Activated naive CD8-positive, alpha-beta T cell (primary cell): ENCODE results near the gene ALOX12B.
"Not testable (repeated sequence)": the region's sequence is repeated elsewhere in the genome, so short reads cannot be mapped to it uniquely, and the experiment has no call there.

ENCODE experiments used
- H3K27ac Mint-ChIP-seq: one replicate; pipeline ENCODE4 v1.8.0; 2021; ENCODE audit warnings: mixed read lengths
- H3K27me3 Mint-ChIP-seq: one replicate; pipeline ENCODE4 v1.8.0; 2021; ENCODE audit warnings: mixed read lengths
- H3K36me3 Mint-ChIP-seq: one replicate; pipeline ENCODE4 v1.8.0; 2021; ENCODE audit warnings: mixed read lengths
- H3K4me1 Mint-ChIP-seq: one replicate; pipeline ENCODE4 v1.8.0; 2021; ENCODE audit warnings: low read depth, mixed read lengths
- H3K4me3 Mint-ChIP-seq: one replicate; pipeline ENCODE4 v1.8.0; 2021; ENCODE audit warnings: mild to moderate bottlenecking, mixed read lengths
- H3K9me3 Mint-ChIP-seq: one replicate; pipeline ENCODE4 v1.8.0; 2021; ENCODE audit warnings: low read depth, mixed read lengths

ALOX12B gene

DNA sequence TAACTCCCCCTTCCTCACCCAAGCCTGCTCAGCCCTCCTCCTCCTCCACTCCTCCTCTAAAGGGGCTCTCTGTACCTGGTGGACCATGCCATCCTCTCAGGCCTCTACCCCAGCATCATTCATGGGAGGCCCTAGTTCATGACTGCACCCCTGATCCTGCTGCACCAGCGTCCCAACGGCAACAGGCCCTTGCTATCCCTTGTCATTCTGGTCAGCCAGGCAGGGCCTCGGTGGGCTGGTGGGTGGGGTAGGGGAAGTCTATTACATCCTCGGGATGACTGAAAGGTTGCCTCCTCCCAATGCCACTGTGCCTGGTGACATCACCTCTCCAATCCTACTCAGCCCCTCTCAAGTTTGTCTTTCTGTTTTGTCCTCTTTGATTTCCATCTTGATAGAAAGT is 19.7 kb downstream of the ALOX12B start:
- Mint-ChIP-seq H3K4me1 (peaks cover 5% of the 10 kb centered on the region), H3K9me3 (no peaks in the 10 kb centered on the region), H3K36me3 (no peaks in the 10 kb centered on the region), H3K4me3 (no peak overlapping the region), H3K27me3 (peaks cover 16% of the 10 kb centered on the region), H3K27ac (no peak overlapping the region)

DNA sequence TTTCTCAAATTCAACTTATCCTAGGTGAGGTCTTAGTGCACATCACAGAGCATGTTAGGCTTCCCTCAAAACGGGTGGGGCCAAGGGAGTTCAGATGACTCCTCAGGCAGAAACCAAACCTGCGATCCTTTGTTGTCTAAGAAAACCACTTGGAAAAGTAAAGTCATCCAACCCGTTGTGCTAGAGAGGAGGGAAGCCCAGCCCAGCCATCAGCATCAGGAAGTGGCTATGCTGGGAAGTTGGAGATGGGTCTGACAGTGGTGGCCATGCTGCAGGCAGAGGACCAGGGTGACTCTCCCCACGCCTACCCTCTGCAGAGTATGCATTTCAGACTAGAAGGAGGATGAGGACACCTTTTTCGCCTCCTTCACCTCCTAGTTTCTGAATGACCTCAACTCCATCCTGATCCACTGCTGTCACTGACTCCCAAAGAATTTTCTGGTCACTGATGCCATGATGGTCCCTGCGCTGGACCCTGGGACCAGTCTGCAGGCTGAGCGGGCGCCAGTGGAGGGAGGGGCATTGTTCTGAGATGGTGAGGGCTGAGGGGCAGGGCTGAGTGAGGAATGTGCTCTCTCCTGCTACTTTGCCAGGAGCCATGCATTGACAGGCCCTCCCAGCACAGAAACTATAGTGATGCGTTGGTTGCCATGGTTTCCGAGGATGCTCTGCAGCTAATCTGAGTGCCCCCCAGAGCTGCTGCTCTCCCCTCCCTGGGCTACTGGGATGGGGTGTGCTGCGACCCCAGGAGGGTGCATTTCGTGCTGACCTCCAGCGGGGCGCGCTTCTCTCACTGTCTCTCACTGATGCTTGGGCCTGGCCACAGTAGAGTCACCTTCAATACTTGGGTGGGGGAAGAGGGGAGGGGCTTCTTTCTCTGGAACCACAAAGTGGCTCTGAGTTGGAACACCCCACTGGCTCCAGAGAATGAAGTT is 20.4 kb downstream of the ALOX12B start:
- Mint-ChIP-seq H3K4me3 (no peak overlapping the region), H3K4me1 (no peaks in the 10 kb centered on the region), H3K9me3 (no peaks in the 10 kb centered on the region), H3K27ac (no peak overlapping the region), H3K27me3 (peaks cover 20% of the 10 kb centered on the region), H3K36me3 (no peaks in the 10 kb centered on the region)

DNA sequence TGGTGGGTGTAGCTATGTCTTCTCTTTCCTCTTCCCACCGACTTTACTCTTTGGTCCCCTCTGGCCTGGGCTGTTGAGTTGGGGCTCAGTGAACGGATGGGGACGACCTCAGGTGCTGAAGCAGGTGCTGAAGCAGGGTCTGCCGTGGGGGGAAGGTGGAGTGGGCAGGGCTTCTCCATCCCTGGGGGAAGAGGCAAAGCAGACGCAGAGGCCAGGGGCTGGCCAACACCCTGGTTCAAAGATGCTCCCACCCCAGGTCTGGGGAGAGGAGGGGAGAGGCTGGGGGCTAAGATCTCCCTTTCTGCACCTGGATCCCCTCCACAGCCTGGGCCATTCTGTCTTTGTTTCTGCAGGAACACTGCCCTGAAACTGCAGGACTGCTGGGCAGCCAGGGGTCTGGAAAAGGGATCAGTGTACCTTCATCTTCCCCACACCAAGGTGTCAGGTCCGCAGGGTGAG is 22.9 kb downstream of the ALOX12B start:
- Mint-ChIP-seq H3K4me3 (no peak overlapping the region), H3K27me3 (peaks cover 28% of the 10 kb centered on the region), H3K27ac (no peak overlapping the region), H3K36me3 (no peaks in the 10 kb centered on the region), H3K9me3 (no peaks in the 10 kb centered on the region), H3K4me1 (no peaks in the 10 kb centered on the region)

DNA sequence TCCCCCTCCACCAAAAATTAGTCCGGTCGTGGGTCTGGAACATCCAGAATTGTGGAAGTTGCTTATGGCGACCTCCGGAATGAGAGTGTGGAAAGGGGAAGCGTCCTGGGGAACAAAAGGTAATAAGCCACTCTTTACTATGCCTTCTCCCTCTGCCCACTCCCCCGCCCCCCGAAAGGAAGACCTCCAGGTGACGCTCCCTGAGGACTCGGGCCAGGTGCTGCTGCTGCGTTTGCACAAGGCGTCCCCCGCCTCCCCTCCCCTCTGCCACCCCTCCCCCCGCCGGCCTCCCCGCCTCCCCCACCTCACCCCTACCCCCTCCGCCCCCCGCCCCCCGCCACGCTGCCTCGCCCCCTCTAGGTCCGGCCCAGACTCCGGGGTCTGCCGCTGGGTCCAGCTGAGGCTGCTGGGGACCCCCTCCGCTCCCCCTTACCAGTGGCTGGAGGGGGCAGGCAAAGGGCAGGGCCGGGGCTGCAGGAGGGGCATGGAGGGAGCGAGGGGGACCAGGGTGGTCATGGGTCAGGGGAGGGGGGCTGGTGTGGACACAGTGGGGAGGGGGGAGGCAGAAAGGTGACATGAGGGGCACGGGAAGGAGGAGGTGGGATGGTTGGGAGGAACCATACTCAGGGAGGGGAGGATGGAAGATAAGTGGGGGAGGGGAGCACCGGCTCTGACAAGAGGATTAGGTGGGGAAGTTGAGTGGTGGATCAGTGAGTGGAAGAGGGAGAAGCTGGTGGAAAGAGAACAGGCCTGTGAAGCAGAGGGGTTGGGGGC is 23.6 kb downstream of the ALOX12B start:
- Mint-ChIP-seq H3K4me3 (no peak overlapping the region), H3K36me3 (no peaks in the 10 kb centered on the region), H3K27ac (no peak overlapping the region), H3K9me3 (no peaks in the 10 kb centered on the region), H3K4me1 (no peaks in the 10 kb centered on the region), H3K27me3 (peaks cover 29% of the 10 kb centered on the region)

DNA sequence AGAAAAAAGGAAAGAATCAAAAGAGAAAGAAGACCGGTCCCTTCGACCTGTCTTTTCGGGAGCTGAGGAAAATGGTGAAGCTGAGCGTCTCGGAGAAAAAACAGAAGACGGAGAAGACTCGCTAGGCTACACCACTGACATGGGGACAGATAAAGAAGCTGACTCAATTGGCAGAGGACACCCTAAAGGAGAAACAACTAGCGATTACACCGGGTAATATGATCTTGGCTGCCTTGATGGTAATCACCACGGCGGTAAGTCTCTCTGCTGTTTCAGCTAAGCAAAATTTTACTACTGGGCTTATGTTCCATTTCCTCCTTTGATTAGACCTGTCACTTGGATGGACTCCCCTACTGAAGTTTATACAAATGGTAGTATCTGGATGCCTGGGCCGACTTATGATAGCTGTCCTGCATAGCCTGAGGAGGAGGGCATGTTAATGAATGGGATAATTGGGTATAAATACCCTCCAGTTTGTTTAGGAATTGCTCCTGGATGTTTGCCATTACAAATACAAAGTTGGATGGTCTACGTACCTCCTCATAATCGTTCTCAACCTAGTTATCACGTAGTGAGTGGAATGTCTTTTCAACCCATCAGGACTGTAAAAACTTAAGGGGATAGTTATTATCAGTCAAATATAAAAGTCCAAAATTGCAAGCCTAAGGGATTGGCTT is 24.6 kb downstream of the ALOX12B start:
- H3K4me1 Mint-ChIP-seq, result no peaks in the 10 kb centered on the region
- no peaks in the 10 kb centered on the region for H3K9me3 Mint-ChIP-seq
- no peak overlapping the region for H3K4me3 Mint-ChIP-seq
- no peak overlapping the region for H3K27ac Mint-ChIP-seq
- H3K27me3 Mint-ChIP-seq, result peaks cover 34% of the 10 kb centered on the region
- H3K36me3 Mint-ChIP-seq, result no peaks in the 10 kb centered on the region

DNA sequence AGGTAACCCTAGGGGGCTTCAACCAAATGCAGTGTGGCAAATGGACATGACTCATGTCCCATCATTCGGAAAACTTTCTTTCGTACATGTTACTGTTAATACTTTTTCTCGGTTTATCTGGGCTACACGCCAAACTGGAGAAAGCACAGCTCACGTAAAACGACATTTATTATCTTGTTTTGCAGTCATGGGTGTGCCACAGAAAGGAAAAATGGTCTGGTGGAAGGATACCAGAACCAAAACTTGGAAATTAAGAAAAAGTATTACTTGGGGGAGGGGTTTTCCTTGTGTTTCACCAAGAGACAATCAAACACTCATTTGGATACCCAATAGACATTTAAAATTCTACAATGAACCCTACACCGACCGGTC is 25.1 kb downstream of the ALOX12B start:
- Mint-ChIP-seq H3K4me3 (no peak overlapping the region), H3K27ac (no peak overlapping the region), H3K9me3 (no peaks in the 10 kb centered on the region), H3K36me3 (no peaks in the 10 kb centered on the region), H3K27me3 (peaks cover 38% of the 10 kb centered on the region), H3K4me1 (no peaks in the 10 kb centered on the region)

DNA sequence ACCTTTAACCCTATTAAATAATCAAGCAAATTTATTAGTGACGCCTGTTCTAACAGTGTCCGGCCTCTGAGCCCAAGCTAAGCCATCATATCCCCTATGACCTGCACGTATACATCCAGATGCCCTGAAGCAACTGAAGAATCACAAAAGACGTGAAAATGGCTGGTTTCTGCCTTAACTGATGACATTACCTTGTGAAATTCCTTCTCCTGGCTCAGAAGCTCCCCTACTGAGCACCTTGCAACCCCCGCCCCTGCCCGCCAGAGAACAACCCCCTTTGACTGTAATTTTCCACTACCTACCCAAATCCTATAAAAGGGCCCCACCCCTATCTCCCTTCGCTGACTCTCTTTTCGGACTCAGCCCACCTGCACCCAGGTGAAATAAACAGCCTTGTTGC is 25.7 kb downstream of the ALOX12B start:
- not testable (repeated sequence) for H3K9me3 Mint-ChIP-seq, H3K27ac Mint-ChIP-seq, H3K4me3 Mint-ChIP-seq, H3K36me3 Mint-ChIP-seq, H3K4me1 Mint-ChIP-seq
- H3K27me3 Mint-ChIP-seq, result peaks cover 40% of the 10 kb centered on the region

DNA sequence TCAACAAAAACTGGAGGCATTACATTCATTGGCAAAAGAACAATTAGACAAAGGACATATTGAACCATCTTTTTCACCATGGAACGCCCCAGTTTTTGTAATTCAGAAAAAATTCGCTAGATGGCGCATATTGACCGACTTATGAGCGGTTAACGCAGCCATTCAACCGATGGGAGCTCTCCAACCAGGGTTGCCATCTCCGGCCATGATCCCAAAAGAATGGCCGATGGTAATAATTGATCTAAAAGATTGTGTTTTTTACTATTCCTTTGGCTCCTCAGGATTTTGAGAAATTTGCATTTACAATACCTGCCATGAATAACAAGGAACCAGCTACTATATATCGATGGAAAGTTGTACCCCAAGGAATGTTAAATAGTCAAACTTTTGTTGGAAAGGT is 27.2 kb downstream of the ALOX12B start:
- Mint-ChIP-seq H3K4me3 (no peak overlapping the region), H3K36me3 (no peaks in the 10 kb centered on the region), H3K4me1 (peaks cover 4% of the 10 kb centered on the region), H3K9me3 (no peaks in the 10 kb centered on the region), H3K27me3 (peaks cover 43% of the 10 kb centered on the region), H3K27ac (peak overlapping the region; percentile 28)

DNA sequence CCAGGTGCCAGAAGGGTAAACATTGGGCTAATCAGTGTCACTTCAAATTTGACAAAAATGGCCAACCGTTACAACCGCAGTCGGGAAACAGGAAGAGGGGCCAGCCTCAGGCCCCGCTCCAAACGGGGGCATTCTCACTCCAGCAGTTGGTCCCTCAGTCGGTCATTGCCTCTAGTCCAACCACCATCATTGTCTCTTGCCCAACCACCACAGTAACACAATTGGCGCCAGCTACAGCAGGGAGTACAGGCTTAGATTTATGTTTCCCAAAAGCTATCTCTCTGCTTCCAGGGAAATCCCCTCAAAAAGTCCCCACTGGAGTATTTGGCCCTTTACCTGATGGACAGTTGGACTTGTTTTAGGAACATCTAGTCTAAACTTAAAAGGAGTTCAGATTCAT is 28.4 kb downstream of the ALOX12B start:
- Mint-ChIP-seq H3K27me3 (peaks cover 42% of the 10 kb centered on the region), H3K36me3 (no peaks in the 10 kb centered on the region), H3K4me1 (peaks cover 4% of the 10 kb centered on the region), H3K27ac (no peak overlapping the region), H3K9me3 (no peaks in the 10 kb centered on the region), H3K4me3 (no peak overlapping the region)

DNA sequence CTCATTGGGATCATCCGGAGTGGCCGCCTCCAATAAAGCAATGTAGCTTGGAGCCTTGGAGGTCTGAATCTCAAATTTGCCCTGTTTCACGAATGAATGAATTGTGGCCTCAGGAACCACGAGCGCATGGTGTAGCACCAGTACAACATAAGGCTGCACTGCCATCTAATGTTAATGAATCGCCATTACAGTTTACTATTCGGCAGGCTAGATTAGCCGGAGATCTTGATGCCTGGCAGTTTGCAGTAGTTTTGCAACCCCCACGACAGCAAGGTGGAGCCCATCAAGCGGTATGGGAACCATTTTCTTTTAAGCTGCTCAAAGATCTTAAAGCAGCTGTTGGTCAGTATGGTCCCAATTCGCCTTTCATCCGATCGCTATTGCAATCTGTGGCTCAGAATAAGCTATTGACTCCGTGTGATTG is 29.8 kb downstream of the ALOX12B start:
- Mint-ChIP-seq H3K9me3 (no peaks in the 10 kb centered on the region), H3K27ac (no peak overlapping the region), H3K4me1 (peaks cover 4% of the 10 kb centered on the region), H3K36me3 (no peaks in the 10 kb centered on the region), H3K27me3 (peaks cover 33% of the 10 kb centered on the region), H3K4me3 (no peak overlapping the region)

DNA sequence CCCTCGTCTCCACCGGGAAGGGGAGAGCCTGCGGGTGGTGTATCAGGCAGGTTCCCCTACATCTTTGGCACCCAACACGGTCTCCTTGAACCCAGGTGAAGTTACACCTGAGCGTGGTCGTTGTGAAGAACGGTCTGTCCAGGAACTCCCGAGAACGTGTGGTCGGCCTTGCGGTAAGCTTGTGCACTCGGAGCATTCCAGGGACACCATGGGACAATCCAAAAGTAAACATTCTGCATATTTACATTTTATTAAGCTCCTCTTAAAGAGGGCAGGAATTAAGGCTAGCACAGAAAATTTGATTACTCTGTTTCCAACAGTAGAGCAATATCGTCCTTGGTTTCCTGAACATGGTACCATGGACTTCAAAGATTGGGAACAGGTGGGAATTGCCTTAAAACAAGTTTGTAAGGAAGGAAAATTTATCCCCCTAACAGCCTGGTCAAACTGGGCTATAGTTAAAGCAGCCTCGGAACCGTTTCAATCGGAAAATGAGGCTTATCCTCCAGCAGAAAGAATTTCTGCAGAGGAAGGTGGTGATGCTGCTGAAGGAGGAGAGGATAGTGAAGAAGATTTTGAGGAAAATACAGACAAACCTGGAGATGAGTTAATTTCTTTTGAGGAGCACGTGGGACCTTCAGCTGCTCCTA is 30.4 kb downstream of the ALOX12B start:
- Mint-ChIP-seq H3K27ac (no peak overlapping the region), H3K9me3 (no peaks in the 10 kb centered on the region), H3K27me3 (peaks cover 28% of the 10 kb centered on the region), H3K36me3 (no peaks in the 10 kb centered on the region), H3K4me3 (no peak overlapping the region), H3K4me1 (peaks cover 4% of the 10 kb centered on the region)

DNA sequence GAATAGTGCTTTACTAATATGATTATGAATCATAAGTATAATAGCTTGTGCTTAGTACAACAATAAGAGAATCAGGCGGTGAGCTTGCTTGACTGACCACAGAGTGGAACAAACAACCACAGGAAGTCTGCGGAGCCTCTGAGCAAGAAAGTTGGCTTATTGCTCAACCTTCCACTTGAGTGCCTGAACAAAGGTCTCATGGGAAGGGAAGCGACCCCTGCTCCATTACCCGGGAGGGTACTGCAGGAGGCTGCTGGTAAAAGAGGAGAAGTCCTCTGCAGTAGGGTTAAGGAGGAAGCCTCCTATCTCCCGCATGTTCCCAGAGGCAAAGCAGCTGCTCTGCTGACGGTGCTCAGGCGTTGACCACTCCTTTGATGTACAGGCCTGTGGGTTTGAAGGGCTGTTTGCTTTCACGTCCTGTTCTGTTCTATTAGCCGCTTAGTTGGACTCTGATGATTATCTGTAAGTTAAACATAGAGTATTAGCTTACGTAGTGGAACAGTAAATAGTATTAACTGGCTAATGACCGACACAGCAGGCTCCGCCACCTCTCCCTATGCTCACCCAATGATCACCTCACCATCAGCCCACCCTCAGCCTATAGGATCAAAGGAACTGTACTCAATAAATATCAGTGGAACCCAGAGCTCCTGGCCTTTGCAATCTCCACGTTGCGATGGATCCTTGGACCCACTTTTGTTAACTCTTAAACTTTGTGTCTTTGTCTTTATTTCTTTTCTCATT is 31.1 kb downstream of the ALOX12B start:
- H3K27me3 Mint-ChIP-seq, result peaks cover 21% of the 10 kb centered on the region
- no peak overlapping the region for H3K4me3 Mint-ChIP-seq
- no peaks in the 10 kb centered on the region for H3K9me3 Mint-ChIP-seq
- no peak overlapping the region for H3K27ac Mint-ChIP-seq
- H3K4me1 Mint-ChIP-seq, result peaks cover 4% of the 10 kb centered on the region
- no peaks in the 10 kb centered on the region for H3K36me3 Mint-ChIP-seq

DNA sequence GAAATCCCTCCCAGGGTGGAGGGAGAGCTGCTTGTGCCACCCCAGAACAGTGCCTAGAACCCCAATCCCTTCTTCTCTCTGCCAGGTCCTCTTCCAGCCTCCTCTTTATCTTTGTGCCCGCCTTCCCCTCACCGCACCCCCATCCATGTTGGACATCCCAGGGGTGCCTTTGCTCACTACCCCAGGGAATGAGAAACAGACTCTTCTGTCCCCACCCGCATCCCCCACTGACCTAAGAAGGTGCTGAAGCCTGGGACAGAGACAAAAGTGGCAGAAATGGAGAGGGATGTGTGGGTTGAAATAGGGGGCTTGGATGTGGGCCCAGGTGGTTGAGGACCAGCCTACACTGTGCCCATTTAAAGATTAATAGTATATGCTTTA is 31.7 kb downstream of the ALOX12B start:
- Mint-ChIP-seq H3K27me3 (peaks cover 20% of the 10 kb centered on the region), H3K9me3 (no peaks in the 10 kb centered on the region), H3K4me3 (no peak overlapping the region), H3K36me3 (no peaks in the 10 kb centered on the region), H3K27ac (no peak overlapping the region), H3K4me1 (peaks cover 4% of the 10 kb centered on the region)

DNA sequence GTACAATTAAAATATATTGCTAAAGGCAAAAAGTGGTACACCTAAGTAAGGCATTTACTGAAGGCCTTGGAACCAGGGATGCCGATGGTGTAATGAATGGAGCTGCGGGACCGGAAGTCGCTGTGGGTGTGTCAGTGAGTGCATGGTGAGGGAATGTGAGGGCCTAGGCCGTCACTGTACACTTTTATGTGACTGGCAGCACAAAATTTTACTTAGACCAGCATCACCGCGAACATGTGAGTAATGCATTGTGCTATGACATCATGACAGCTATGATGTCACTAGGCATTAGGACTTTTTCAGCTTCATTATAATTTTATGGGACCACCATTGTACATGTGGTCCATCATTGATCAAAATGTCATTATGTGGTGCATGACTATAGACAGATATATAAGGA is 33.9 kb downstream of the ALOX12B start:
- Mint-ChIP-seq H3K27ac (no peak overlapping the region), H3K4me3 (no peak overlapping the region), H3K36me3 (no peaks in the 10 kb centered on the region), H3K27me3 (peaks cover 11% of the 10 kb centered on the region), H3K4me1 (peaks cover 4% of the 10 kb centered on the region), H3K9me3 (no peaks in the 10 kb centered on the region)
